Transverse colon (tissue), 4 donors: ENCODE measurements around the gene RPS6KA5.

ENCODE experiments used
- CTCF ChIP-seq, 5 experiments: fragments of 200-600 bp in 3 of 5; fragments of 450-650 bp in 2 of 5; sonication (generic) in 3 of 5; IDR thresholded peaks; 1 replicate in 2 of 5; 2 replicates in 3 of 5; pipeline ENCODE4 v1.5.1; 2016 to 2017; ENCODE audit warnings: antibody characterized with exemption in 5 of 5, inconsistent platforms in 3 of 5, mild to moderate bottlenecking in 2 of 5, moderate library complexity in 1 of 5
- EP300 ChIP-seq: sonication (generic); formaldehyde crosslinking; IDR thresholded peaks from one replicate; pipeline ENCODE4 v1.6.1; 2017; ENCODE audit warnings: antibody characterized with exemption, low read depth
- POLR2A ChIP-seq: fragments of 450-650 bp; IDR thresholded peaks from one replicate; pipeline ENCODE4 v1.6.1; 2016; ENCODE audit warnings: antibody characterized with exemption, mild to moderate bottlenecking, moderate library complexity
- POLR2AphosphoS5 ChIP-seq, 3 donors: sonication (generic); formaldehyde crosslinking; IDR thresholded peaks; one replicate each; pipeline ENCODE4 v1.6.1; 2016; ENCODE audit warnings: antibody characterized with exemption in 3 of 3

- TF ChIP-seq CTCF (IDR thresholded peaks at IDR 0.05): no peak
- TF ChIP-seq EP300: no peak
- TF ChIP-seq POLR2A: no peak
- TF ChIP-seq POLR2AphosphoS5 (IDR thresholded peaks at IDR 0.05): no peak
Measured at GRCh38 chr14:90960818-90961217, 99.6 kb downstream of the RPS6KA5 start.
